HepG2 (cell line): ENCODE results near the gene ITGB5. TPM values are rescaled to one million over a fixed set of nuclear protein-coding genes. Genes with fewer than 3 reads are reported as not detected.
A peak's percentile ranks its signal among the peaks of the same experiment; 100 is the strongest.

Experiments used
- BCL6 ChIP-seq: IDR thresholded peaks from 2 replicates; pipeline ENCODE4 v1.6.1; 2016; ENCODE audit warnings: missing genetic modification reagents, missing compliant biosample characterization
- CBFB ChIP-seq: sonication (generic); formaldehyde crosslinking; IDR thresholded peaks from 2 replicates; pipeline ENCODE4 v1.4.0; 2020; ENCODE audit warnings: missing genetic modification reagents
- DR1 ChIP-seq: sonication (generic); formaldehyde crosslinking; IDR thresholded peaks from 2 replicates; pipeline ENCODE4 v1.8.0; 2021; ENCODE audit warnings: mild to moderate bottlenecking, missing genetic modification reagents, inconsistent platforms
- DRAP1 ChIP-seq: IDR thresholded peaks from 2 replicates; pipeline ENCODE4 v1.6.1; 2016; ENCODE audit warnings: missing genetic modification reagents, missing compliant biosample characterization
- ESRRA ChIP-seq: sonication (generic); formaldehyde crosslinking; IDR thresholded peaks from 2 replicates; pipeline ENCODE4 v1.5.1; 2020; ENCODE audit warnings: mild to moderate bottlenecking, low read depth, missing genetic modification reagents
- FOSL2 ChIP-seq: sonication (generic); formaldehyde crosslinking; IDR thresholded peaks from 2 replicates; pipeline ENCODE4 v1.4.0; 2020; ENCODE audit warnings: missing genetic modification reagents
- FOXP4 ChIP-seq: sonication (generic); formaldehyde crosslinking; IDR thresholded peaks from 2 replicates; pipeline ENCODE4 v1.4.0; 2020; ENCODE audit warnings: missing genetic modification reagents
- GATAD1 ChIP-seq: IDR thresholded peaks from 2 replicates; pipeline ENCODE4 v1.6.1; 2016; ENCODE audit warnings: missing genetic modification reagents, missing compliant biosample characterization
- MAF1 ChIP-seq: sonication (generic); formaldehyde crosslinking; IDR thresholded peaks from 2 replicates; pipeline ENCODE4 v1.5.0; 2020; ENCODE audit warnings: missing genetic modification reagents, borderline replicate concordance
- NFRKB ChIP-seq: fragments of 450-650 bp; IDR thresholded peaks from 2 replicates; pipeline ENCODE4 v1.6.1; 2017
- ONECUT2 ChIP-seq: sonication (generic); formaldehyde crosslinking; IDR thresholded peaks from 2 replicates; pipeline ENCODE4 v1.4.0; 2020; ENCODE audit warnings: missing genetic modification reagents
- PLRG1 ChIP-seq: fragments of 450-650 bp; conservative IDR thresholded peaks from 2 replicates; pipeline ENCODE4 v1.6.1; 2016
- POGZ ChIP-seq: sonication (generic); formaldehyde crosslinking; IDR thresholded peaks from 2 replicates; pipeline ENCODE4 v1.4.0; 2020; ENCODE audit warnings: mild to moderate bottlenecking, missing genetic modification reagents
- REST ChIP-seq, 2 experiments: IDR thresholded peaks; 2 replicates each; pipeline ENCODE4 v1.6.1; 2011 to 2012; ENCODE audit warnings: low read length in 2 of 2, borderline replicate concordance in 1 of 2, low read depth in 1 of 2, mild to moderate bottlenecking in 1 of 2, moderate library complexity in 1 of 2
- SMARCE1 ChIP-seq: fragments of 450-650 bp; IDR thresholded peaks from 2 replicates; pipeline ENCODE4 v1.6.1; 2017; ENCODE audit warnings: borderline replicate concordance
- SNAPC2 ChIP-seq: sonication (generic); formaldehyde crosslinking; IDR thresholded peaks from 2 replicates; pipeline ENCODE4 v1.8.1; 2022; ENCODE audit warnings: mild to moderate bottlenecking, missing genetic modification reagents
- SOX13 ChIP-seq, 3 experiments: fragments of 450-650 bp in 1 of 3; sonication (generic) in 1 of 3; formaldehyde crosslinking in 1 of 3; IDR thresholded peaks in 2 of 3; conservative IDR thresholded peaks in 1 of 3; 2 replicates each; pipeline versions ENCODE4 v1.5.0 to v1.6.1; 2016 to 2020; ENCODE audit warnings: antibody characterized with exemption in 1 of 3, mild to moderate bottlenecking in 1 of 3, missing compliant biosample characterization in 1 of 3, missing genetic modification reagents in 1 of 3, moderate library complexity in 1 of 3
- ZBTB10 ChIP-seq: sonication (generic); formaldehyde crosslinking; IDR thresholded peaks from 2 replicates; pipeline ENCODE4 v1.4.0; 2020; ENCODE audit warnings: missing genetic modification reagents, borderline replicate concordance
- ZMAT3 ChIP-seq: sonication (generic); formaldehyde crosslinking; conservative IDR thresholded peaks from 2 replicates; pipeline ENCODE4 v1.7.0; 2021; ENCODE audit warnings: missing genetic modification reagents
- ZNF10 ChIP-seq: sonication (generic); formaldehyde crosslinking; IDR thresholded peaks from 2 replicates; pipeline ENCODE4 v1.4.0; 2020; ENCODE audit warnings: mild to moderate bottlenecking, low read depth, missing genetic modification reagents, borderline replicate concordance
- ZNF790 ChIP-seq: sonication (generic); formaldehyde crosslinking; IDR thresholded peaks from 2 replicates; pipeline ENCODE4 v1.8.0; 2022; ENCODE audit warnings: missing genetic modification reagents, mild to moderate bottlenecking, borderline replicate concordance
- polyA plus RNA-seq, 8 experiments: library from polyadenylated mRNA; depleted of rRNA in 3 of 8; stranded (reverse) in 7 of 8; unstranded in 1 of 8; fragments of >200 nt; fragmentation: Illumina TruSeq in 4 of 8; extraction: Trizol in 4 of 8; gene quantifications; 2 replicates each; pipeline versions ENCODE4 v1.2.1 to v1.2.3, GENCODE V29; 2011 to 2016; ENCODE audit warnings: low read depth in 4 of 8, missing spikeins in 1 of 8, mixed read lengths in 1 of 8; ENCODE audit not compliant: insufficient read depth in 1 of 8
- total RNA-seq, 5 experiments: library from RNA; depleted of rRNA; stranded (reverse); fragments of >200 nt; fragmentation: Illumina TruSeq; extraction: Trizol; gene quantifications; 2 replicates each; pipeline ENCODE4 v1.2.3, GENCODE V29; 2016; ENCODE audit warnings: low read depth in 1 of 5

ITGB5 gene
- total and polyA plus RNA-seq, 2 of the 13 experiments (the other 11 are each of a cell fraction or from before 2014, with no cell fraction given), result 74.1 to 343 TPM

GRCh38 chr3:124833710-124834332 is 53.3 kb downstream of the ITGB5 start (continued):
- no peak for TF ChIP-seq ZBTB10 (CRISPR knock-in tag)
- peak; percentile 71 for TF ChIP-seq BCL6 (CRISPR knock-in tag)
- TF ChIP-seq SMARCE1, result no peak
- 0 out of 2 replicates have a peak, but pooled peaks have one; percentile 60 for TF ChIP-seq MAF1 (CRISPR knock-in tag)
- peak; percentile 70 for TF ChIP-seq SOX13 (IDR thresholded peaks at IDR 0.05)
- TF ChIP-seq SOX13 (CRISPR knock-in tag; conservative IDR thresholded peaks at IDR 0.05 in 1 of 2, IDR thresholded peaks at IDR 0.05 in 1 of 2), result peak in 1 of 2 experiments; percentile 90; a peak in 2 of 4 replicates
- TF ChIP-seq POGZ, result peak; percentile 79
- peak; percentile 95 for TF ChIP-seq FOXP4 (CRISPR knock-in tag)
- peak in 1 of 2 experiments; percentile 64; a peak in 1 of 4 replicates for TF ChIP-seq REST (IDR thresholded peaks at IDR 0.05; ENCODE audit: borderline replicate concordance in 1 of 2, low read depth in 1 of 2, low read length in 2 of 2)
- no peak for TF ChIP-seq DR1 (CRISPR knock-in tag)
- peak; percentile 54; the same call in 1 of the 2 replicates for TF ChIP-seq GATAD1 (CRISPR knock-in tag)
- no peak for TF ChIP-seq ONECUT2 (CRISPR knock-in tag)
- TF ChIP-seq ESRRA (CRISPR knock-in tag), result peak; percentile 78; the same call in 1 of the 2 replicates
- no peak for TF ChIP-seq ZNF790 (CRISPR knock-in tag)
- no peak for TF ChIP-seq ZNF10
- peak; percentile 71; the same call in 1 of the 2 replicates for TF ChIP-seq CBFB (CRISPR knock-in tag)
- TF ChIP-seq ZMAT3 (CRISPR knock-in tag), result peak; percentile 32; the same call in 1 of the 2 replicates
- no peak for TF ChIP-seq NFRKB
- TF ChIP-seq SNAPC2 (CRISPR knock-in tag), result peak; percentile 69; the same call in 1 of the 2 replicates
- TF ChIP-seq FOSL2 (CRISPR knock-in tag), result peak; percentile 86
- no peak for TF ChIP-seq PLRG1
- peak; percentile 55 for TF ChIP-seq DRAP1
